T-helper 2 cell (primary cell): ENCODE measurements around the gene ADPRH.
A peak's percentile ranks its signal among the peaks of the same experiment; 100 is the strongest.

ENCODE experiments used
- DNase-seq, 5 experiments: peaks; one replicate each; pipeline versions ENCODE4 v3.0.0 to v3.0.0-alpha.2; 2012 to 2022

ADPRH gene

DNA sequence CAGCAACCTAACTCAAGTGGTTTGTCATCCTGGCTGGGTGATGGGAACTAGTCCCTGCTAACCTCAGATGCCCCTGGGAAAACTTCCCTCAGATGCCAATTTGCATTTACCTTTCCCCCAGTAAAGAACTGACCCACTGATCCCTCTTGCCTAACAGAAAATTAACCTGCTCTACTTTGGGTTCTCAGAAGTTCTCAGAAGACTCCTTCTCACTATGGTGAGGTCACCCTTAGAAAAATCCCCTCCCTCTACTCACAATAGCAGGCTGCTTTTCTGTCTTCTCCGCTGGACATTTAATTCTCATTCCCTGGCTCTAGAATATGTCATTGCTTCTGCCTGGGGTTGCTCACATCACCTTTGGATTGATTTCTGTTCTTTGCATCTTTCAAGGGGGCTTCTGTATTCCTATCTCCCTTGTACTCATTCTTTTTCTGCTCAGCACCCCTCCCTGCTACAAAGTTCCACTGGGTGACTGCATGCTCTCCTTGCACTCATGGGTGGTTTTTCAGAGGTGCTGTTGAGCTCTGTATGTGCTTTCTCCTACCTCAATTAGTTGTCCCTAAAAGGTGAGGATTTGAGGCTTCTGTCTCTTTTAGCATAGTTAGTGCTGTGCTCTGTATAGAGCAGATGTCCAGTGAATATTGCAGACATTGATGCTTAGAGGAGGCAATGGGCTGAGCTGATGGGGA lies 19.3 kb downstream of the ADPRH start:
- DNase-seq = no peak

DNA sequence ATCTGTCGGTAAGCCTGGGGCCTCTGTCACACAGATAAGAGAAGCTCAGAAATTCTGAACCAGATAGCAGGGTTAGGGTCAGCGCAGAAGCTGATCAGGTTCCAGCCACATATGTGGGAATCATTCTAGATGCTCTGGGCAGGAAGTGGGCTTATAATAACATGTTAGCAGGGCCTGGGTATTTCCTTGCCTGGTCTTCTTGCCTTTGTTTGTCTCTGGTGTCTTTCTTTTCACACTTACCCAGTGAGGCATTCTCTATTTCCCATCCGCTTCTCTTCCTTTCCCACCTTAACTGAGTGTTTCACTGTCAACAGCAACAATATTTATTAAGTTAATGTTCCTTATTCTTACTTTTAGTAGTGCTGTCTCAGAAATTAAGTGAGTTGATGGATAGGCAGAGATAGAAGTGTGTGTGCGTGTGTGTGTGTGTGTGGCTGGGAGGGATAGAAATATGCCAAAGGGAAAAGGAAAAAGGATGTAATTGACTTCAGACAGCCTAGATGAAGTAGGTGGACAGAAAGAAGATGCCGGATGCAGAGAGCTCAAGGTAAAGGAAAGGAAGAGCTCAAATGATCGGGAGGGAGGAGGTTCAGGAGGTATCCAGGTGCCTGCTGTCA lies 20.4 kb downstream of the ADPRH start:
- DNase-seq = no peak

DNA sequence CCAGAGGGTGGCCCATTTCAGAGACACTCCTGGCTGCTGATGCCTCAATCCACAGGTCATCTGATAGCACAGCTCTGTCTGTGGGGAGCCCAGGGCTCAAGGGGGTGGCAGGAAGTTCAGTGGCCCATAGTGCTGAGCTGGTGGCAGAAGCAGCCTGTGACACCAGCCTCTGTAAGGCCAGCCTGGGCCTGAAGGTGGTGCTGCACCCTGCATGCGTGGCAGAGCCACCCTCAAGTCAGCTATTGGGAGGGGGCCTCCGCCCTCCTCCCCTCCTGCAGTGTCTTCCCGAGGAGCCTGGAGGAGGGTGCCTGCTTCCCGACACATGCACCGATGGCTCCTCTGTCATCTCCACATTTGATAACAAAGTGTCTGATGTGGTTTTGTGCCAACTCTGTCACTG lies 21.4 kb downstream of the ADPRH start:
- peak in 1 of 5 experiments; percentile 73 for DNase-seq

- DNase-seq = no peak
Observed at GRCh38 chr3:119601154-119601553, 21.9 kb downstream of the ADPRH start.

DNA sequence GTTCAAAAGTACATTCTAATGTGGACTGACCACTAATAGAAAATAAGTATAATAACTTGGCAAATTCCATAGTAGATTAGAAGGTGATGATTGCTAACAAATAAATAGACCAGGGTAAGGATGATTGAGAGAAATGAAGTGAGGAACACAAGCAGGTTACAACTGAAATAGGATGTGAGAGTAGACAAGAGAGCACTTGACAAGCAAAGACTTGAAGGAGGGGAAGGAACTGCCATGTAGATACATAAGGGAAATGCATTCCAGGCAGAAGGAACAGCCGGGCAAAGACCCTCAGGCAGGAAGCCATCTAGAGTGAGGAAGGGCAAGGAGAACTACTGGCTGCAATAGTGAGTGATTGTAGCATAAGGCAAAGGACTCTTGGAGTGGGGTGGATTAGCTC lies 23.4 kb downstream of the ADPRH start:
- DNase-seq = no peak

GRCh38 chr3:119604878-119605277 lies 25.6 kb downstream of the ADPRH start:
- no peak for DNase-seq

DNA sequence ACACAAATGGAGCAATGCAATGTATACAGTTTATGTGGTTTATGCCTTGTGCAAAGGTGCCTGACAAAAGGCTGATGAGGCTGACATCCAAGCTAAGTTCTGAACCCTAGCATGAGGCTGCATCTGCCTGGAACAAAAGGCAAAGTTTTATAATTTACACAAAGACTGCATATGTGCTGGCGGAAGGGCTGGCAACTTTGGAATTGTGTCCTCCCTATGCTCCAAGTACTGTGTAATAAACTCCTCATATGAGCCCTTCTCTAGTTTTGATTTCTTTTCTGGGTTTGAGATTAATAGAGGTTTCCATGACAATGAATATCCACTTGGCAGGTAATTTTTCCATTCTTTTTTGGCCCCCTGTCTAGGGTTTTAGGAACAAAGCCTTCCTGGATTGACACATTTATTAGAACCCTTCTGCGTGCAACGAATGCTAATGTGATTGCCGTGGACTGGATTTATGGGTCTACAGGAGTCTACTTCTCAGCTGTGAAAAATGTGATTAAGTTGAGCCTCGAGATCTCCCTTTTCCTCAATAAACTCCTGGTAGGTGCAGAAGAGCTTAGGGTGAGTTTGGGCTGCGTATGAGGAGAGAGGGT lies 29.2 kb downstream of the ADPRH start:
- no peak for DNase-seq

GRCh38 chr3:119609301-119609700 lies 30.0 kb downstream of the ADPRH start:
- no peak for DNase-seq

- no peak for DNase-seq
Observed at GRCh38 chr3:119611664-119612063, 32.4 kb downstream of the ADPRH start.

DNA sequence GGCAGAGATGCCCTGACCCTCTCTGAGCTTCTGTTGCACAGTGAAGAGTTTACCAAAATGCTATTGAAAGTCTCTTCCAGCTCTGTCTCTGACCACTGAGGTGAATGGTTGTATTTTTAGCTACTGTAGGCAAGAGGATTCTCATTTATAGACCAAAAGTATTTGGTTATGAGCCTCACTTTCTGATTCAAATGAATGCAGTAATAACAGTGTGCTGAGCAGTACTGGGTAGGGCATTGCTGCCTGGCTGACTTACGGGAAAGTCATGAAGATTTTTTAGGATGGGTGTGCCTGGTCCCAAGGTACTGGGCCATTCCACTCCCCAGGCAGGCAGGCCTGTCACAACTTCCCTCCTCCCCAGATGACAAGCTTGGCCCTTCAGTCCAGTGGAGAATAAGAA lies 33.9 kb downstream of the ADPRH start:
- DNase-seq = no peak

- no peak for DNase-seq
Observed at GRCh38 chr3:119613872-119614271, 34.6 kb downstream of the ADPRH start.

GRCh38 chr3:119616056-119616455 lies 36.8 kb downstream of the ADPRH start:
- DNase-seq = no peak

GRCh38 chr3:119619094-119619493 lies 39.8 kb downstream of the ADPRH start:
- no peak for DNase-seq

- DNase-seq = no peak
Observed at GRCh38 chr3:119620899-119621298, 41.6 kb downstream of the ADPRH start.

DNA sequence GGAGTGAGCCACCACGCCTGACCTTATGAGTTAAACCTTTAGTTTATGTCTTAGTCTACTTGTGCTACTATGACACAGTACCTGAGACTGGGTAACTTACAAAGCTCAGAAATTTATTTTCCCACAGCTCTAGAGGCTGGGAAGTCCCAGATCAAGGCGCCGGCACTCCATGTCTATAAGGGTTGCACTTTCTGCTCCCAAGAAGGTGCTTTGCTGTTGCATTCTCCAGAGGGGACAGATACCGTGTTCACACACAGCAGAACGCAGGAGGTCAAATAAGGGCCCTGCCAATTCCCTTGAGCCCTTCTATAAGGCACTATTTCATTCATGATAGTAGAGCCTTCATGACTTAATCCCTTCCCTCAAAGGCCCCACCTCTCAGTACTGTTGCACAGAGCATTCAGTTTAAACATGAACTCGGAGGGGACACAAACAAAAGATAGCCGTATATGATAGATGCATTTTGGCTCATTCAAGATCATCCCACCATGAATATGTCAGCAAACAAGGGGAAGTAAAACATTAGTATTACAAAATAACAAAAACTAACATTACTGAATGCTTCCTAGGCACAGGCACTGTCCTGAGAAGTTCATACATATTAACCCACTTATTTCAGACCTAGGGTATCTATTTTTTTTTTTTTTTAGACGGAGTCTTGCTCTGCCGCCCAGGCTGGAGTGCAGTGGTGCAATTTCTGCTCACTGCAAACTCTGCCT lies 44.9 kb downstream of the ADPRH start:
- no peak for DNase-seq

DNA sequence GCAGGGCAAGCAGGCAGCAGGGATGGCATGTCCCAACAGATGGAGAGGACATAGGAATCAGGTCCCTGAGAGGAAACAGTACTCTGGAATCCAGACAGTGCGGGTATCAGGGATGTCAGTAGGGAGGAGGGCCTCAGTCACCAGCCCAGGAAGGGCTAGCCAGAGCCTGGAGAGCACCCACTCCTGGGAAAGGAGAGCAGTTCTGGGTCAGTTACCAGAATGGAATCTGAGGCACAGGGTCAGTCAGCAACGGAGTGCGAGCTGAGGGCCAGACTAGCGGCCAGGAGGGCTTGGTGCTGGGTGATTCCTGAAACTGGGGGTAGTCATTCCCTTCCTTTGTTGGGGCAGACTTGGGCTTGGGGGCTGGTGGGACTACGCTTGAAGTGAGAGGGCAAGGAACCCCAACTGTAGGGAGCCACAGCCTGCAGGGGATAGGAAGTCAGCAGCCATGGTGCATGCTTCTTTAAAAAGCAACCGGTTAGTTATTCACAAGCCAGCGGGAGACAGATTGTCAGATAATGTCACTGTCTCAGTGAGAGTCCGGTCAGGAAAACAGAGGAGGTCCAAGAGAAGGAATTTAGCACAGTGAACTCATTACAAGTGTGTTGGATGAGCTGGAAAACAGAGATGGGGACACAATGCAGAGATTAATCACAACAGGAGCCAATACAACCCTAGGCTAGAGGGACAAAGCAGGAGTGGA lies 46.3 kb downstream of the ADPRH start:
- no peak for DNase-seq

- DNase-seq = no peak
Observed at GRCh38 chr3:119626196-119626595, 46.9 kb downstream of the ADPRH start.

- DNase-seq = peak in 1 of 5 experiments; percentile 56
Observed at GRCh38 chr3:119627461-119627860, 48.2 kb downstream of the ADPRH start.

DNA sequence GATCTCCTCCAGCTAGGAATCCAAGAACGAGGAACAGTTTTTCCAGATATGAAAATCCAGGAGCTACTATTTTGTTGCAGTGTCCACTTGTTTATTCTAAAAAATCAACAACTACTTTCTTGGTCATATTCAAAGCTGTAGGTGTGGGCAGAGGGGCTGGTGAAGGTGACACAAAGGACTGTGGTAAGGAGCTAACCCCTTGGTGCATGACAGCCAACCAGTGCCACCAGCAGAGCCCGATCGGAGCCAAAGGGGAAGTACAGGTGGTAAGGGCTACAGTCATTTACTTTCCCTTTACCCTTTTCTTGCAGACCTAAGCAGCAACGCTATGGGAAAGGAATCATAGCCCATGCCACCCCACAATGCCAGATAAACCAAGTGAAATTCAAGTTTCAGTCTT lies 49.1 kb downstream of the ADPRH start:
- peak in 2 of 5 experiments; percentile 22 to 75 for DNase-seq

GRCh38 chr3:119628816-119629445 lies 49.6 kb downstream of the ADPRH start:
- DNase-seq = no peak

DNA sequence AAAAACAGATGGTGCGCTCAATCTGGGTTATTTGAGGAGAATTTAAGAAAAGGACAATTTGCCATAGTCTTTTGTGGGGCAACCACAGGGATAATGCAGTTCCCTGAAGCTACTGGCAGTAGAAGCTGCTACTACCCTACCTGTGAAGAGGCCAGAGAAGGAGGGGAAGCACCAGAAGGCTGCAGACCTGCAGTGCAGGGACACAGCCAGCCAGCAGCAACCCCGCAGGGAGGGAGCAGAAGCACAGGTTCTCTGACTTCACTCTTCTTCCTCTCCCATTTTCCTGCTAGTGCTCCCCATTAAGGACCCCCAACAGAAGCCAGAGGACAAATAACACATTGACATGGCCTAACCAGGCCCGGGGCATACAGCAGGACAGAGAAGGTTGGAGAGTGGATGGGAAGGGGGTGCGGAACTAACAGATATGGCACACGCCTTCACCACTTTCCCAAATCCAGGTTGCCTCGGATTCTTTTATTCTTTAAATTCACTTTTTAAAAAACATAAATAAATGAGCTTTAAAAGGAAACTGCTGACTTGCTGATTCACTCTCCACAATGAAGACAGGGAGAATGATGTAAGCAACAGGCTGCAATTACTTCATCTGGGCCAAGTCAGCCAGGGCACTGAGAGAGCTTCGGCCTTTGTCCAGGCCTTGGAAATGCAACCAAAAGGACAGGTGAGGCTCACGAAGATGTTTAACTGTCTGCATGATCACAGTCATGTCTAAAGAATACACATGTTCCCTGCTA lies 51.0 kb downstream of the ADPRH start:
- DNase-seq = no peak

GRCh38 chr3:119630880-119631329 lies 51.6 kb downstream of the ADPRH start:
- no peak for DNase-seq
